Fibroblast of lung (primary cell): ENCODE results near the gene SLC28A1.

Source experiments
- CTCF ChIP-seq, 2 donors: IDR thresholded peaks in 1 of 2; conservative IDR thresholded peaks in 1 of 2; 1 replicate in 1 of 2; 2 replicates in 1 of 2; pipeline ENCODE4 v1.5.1; 2011 to 2012; ENCODE audit warnings: low read length in 2 of 2, control low read depth in 1 of 2, inconsistent platforms in 1 of 2, low read depth in 1 of 2, mild to moderate bottlenecking in 1 of 2
- EZH2 ChIP-seq: IDR thresholded peaks from 2 replicates; pipeline ENCODE4 v1.5.1; 2012; ENCODE audit warnings: low read length, control low read depth, mild to moderate bottlenecking; ENCODE audit errors: missing control alignments

- TF ChIP-seq CTCF (conservative IDR thresholded peaks at IDR 0.05 in 1 of 2, IDR thresholded peaks at IDR 0.05 in 1 of 2; ENCODE audit: low read depth in 1 of 2, low read length in 2 of 2) (peak; percentile 94 to 96), EZH2 (no peak)
Observed at GRCh38 chr15:84955089-84955848, 70.8 kb downstream of the SLC28A1 start.
